Right renal cortex interstitium (tissue), 3 donors: ENCODE measurements around the gene POU5F1. TPM values are rescaled to one million over a fixed set of nuclear protein-coding genes. Genes with fewer than 3 reads are reported as not detected.
"Not testable (repeated sequence)": the region's sequence is repeated elsewhere in the genome, so short reads cannot be mapped to it uniquely, and the experiment has no call there.

Experiments
- DNase-seq, 3 donors: peaks; one replicate each; pipeline ENCODE4 v3.0.0-alpha.2; 2013; ENCODE audit warnings: low read depth in 3 of 3, low spot score in 2 of 3
- polyA plus RNA-seq, 3 donors: library from polyadenylated mRNA; unstranded; fragments of 120-200 nt; gene quantifications; one replicate each; pipeline ENCODE4 v1.2.1, GENCODE V29; 2013; ENCODE audit not compliant: insufficient read length in 3 of 3

POU5F1 gene
- polyA plus RNA-seq, result 1 to 10 TPM; 1.2 to 2.5 (median 2.2) TPM

DNA sequence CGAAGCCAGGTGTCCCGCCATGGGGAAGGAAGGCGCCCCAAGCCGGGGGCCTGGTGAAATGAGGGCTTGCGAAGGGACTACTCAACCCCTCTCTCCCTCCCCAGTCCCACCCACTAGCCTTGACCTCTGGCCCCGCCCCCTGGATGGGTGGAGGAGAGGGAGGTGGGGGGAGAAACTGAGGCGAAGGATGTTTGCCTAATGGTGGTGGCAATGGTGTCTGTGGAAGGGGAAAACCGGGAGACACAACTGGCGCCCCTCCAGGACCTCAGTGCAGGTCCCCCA lies at the start of gene POU5F1:
Gene POU5F1, minus strand, starts transcription at position 83 of the 282 bp plus-strand sequence. Its CDS starts 62 bp downstream, at position 21.
- DNase-seq, result no peak

DNA sequence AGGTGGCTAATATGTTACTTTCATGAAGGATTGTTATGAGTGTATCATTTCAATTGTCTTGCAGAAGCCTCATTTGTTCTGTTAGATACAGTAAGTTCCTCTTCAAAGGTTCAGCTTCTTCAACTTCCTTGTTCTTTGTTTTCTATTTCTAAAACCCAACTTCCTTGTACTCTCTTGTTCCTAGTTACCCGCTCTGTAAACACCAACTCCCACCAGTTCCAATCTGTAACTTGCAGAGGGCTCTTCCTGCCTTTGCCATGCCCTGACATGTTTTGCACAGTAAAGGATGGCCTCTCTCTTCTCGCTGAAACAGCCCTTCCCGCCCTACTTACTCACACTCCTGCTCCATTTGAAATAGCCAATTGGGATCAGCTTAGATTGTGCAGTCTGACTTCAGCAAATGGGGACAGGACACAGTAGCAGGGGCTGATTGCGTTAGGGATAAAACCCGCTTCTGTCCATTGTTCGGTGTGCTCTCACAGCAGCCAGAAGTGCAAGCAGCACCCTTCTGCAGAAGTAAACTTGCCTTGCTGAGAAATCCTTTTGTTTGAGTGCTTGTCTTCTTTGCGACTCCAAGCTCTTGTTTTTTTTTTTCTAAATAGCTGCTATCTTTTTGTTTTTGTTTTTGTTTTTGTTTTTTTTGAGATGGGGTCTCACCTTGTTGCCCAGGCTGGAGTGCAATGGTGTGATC lies 45.9 kb upstream of the POU5F1 start:
- DNase-seq, result no peak

DNA sequence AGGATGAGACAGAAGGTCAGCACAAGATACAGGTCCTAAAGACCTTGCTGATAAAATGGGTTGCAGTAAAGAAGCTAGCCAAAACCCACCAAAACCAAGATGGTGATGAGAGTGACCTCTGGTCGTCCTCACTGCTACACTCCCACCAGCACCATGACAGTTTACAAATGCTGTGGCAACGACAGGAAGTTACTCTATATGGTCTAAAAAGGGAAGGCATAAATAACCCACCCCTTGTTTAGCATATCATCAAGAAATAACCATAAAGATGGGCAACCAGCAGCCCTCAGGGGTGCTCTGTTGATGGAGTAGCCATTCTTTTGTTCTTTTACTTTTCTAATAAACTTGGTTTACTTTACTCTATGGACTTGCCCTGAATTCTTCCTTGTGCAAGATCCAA lies 44.7 kb upstream of the POU5F1 start:
- not testable (repeated sequence) for DNase-seq

DNA sequence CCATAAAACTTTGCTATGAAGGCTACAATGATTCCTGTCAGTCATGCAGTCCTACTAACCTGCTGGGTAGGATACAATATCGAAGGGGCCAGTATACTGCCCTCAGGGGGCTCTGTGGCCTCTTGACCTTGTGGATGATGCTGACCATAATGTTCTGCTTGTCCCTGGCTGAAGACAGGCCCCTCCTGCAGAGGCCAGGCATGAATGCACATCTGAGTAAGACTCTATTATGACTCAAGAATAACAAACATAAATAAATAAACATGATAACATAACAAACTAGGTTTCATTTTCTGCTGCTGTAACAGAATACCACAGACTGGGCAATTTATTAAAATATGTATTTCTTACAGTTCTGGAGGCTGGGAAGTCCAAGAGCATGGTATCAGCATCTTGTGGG lies 44.0 kb upstream of the POU5F1 start:
- DNase-seq, result no peak

DNA sequence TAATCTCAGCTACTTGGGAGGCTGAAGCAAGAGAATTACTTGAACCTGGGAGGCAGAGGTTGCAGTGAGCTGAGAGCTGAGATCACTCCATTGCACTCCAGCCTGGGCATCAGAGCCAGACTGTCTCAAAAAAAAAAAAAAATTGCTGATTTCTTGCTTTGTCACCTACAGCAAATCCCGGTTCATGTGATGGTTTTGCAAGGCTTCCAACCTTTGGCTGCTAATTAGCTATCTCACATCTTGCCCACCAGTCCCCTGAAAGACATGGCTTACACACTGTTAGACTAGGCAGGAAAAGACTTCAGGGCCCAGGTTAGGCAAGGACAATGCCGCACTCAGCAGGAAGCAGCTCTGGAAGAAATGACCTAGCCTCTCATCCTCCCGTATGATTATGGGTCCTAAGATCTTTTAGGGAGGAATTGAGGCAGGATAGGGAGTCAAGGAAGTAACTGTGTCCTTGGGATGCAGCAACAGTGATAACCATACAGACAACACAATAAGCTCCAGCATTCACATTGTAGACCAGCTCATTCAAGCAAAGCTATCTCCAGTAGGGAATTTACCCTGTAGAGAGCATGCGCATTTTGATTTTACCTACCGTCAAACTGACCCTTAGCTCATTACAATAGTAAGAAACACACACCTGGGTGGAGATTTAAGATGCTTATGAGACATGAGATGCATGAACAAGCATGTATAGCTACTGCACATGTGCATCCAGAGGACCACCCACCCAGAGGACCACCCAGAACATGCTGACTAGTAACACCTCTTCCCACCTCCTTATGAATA lies 40.5 kb upstream of the POU5F1 start:
- DNase-seq, result no peak

DNA sequence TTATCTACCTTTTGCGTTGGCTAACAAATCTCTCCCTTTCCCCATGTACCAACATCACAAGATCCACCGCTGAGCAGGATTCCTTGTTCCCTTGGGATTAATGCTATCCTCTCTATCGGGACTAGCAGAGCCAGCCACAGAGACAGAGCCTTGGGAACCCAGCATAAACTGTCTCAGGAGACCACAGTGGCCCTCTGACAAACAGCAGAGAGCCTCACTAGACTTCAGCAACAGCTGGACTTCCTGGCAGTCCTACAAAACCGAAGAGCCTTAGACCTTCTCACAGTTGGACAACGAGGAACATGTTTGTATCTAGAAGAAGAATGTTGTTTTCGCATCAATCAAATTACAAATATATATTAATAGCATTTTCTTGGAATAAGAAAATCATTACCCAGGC lies 39.6 kb upstream of the POU5F1 start:
- DNase-seq, result no peak

DNA sequence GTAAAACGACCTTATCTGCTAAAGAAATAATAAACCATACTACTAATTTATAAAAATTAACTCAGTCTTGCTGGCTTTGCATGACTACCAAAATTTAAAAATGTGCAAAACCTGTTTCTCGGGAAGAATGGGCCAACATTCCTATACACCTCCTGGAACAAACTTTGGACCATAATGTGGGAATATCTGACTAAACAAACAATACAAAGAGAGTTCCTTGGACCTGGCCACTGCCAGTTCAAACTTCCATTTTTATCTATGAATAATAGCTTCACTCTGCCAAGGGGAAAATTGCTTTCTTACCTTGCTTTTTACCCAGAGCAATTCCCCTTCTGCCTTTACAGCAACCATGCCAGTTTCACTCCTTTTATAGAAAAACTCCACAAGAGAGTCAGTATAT lies 38.7 kb upstream of the POU5F1 start:
- DNase-seq, result no peak

DNA sequence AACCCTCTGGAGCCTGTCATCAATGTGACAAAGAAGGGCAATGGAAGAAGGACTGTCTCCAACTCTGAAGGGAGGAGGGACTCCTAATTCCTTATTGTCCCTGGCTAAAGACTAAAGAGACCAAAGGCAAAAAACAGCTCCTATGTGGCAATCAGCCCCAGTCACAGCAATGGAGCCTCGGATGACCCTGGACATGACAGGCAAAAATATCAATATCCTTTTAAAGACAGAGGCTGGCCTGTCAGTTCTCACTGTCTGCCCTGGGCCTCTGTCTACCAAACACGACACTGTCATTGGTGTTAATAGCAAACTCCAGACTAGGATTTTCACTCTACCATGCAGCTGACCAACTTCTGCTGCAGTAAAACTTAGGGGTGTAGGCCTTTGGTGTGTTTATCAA lies 38.0 kb upstream of the POU5F1 start:
- DNase-seq, result no peak

DNA sequence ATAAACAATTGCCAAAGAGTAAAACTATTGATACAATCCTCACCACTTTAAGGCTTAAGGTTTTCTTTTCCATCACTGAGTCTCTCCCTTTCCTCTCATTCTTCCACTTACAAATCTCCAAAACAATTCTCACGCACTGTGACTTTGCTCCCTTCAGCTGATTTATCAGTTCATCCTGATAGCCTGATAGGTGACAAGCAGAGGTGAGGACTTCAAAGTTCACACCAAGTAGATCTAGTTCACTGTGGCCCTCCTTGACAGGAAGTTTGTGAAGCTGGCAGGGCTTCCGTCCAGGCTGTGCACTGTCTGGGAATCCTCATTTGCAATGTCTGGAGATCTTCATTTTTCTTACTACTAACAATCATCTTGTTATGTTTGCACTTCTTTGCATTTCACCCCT lies 35.2 kb upstream of the POU5F1 start:
- DNase-seq, result no peak

DNA sequence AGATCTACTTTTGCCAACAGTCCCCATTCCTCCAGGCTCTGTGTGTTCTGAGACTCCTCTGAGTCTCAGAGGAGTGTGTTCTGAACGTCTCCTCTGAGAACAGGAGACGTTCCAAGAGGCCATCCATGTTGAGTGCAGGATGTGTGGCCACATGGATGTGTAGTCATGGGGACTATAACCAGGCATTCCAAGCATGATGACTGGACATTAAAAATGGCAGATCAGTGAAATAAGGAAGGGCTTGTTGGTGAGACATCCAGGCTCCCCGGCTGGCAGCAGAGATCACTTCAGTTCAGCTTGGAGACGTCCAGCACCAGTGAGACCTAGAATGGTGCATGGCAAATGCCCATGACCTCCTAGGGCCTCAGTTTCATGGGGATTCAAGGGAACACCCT lies 34.3 kb upstream of the POU5F1 start:
- DNase-seq, result no peak

DNA sequence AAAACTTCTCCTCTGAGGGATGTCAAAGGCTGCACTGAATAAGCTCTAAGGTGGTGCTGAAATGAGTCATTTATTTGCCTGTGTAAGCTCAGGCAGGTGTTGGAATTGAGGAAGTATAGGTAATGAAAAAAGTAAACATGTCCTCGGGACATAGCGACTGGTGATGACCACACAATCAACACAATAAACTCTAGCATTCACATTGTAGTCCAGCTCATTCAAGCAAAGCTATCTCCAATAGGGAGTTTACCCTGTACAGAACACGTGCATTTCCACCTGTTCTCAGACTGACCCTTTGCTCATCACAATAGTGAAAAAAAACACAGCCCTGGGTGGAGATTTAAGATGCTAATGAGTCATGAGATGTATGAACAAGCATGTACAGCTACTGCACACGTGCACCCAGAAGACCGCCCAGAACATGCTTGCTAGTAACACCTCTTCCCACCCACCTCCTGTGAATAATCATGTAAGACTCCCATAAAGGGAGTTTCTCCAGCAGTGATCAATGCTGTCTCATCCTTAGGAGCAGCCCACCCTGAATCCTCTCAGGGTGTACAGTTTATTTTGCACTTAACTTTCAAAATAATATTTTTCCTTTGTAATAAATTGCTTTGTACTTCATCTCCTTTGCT lies 33.0 kb upstream of the POU5F1 start:
- DNase-seq, result no peak

DNA sequence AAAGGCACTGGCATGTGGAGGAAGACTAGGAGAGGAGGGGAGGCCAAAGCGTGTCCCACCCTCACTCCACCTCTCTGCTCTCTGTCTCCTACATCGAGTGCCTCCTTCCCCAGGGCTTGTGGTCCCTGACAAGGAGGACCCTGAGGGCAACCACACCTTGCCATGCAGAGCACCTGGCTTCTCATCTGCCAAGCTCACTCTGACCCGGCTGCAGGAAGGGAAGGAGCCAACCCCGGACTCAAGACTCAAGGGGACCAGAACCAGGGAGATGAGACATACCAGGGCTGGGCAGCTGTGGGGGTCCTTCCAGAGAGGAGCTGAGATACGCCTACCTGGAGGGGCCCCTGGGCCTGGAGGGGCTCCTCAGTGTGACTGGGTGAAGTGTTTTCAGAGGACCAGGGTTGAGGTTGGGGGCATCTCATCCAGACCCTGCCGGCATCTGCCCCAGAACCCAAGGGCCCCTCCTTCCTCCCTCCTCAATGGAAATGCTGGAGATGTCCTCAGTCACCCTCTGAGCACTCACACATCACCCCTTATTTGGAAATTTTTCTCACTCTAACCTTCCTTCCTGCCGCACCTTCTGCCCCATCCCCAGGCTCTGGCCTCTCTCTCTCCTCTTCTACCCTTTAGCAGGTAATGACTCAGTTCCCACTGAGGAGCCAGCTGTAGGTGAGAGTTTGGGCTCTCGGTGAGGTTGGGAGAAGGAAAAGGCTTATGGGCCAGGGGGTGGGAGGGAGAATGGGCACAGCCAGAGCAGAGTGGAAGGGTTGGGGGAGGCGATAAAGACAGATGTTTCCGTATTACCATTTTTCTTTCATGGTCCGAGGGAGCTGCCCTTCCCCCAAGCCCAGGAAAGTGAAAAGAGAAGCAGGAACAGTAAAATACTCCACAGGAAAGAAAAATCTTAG lies 32.0 kb upstream of the POU5F1 start:
- no peak for DNase-seq

DNA sequence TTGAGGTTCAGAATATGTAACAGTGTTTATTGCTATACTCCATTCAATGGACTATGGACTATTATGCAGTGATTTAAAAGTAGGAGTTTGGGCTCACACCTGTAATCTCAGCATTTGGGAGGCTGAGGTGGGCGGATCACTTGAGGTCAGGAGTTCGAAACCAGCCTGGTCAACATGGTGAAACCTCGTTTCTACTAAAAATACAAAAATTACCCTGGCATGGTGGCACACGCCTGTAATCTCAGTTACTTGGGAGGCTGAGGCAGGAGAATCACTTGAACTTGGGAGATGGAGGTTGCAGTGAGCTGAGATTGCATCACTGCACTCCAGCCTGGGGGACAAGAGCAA lies 28.6 kb upstream of the POU5F1 start:
- not testable (repeated sequence) for DNase-seq

DNA sequence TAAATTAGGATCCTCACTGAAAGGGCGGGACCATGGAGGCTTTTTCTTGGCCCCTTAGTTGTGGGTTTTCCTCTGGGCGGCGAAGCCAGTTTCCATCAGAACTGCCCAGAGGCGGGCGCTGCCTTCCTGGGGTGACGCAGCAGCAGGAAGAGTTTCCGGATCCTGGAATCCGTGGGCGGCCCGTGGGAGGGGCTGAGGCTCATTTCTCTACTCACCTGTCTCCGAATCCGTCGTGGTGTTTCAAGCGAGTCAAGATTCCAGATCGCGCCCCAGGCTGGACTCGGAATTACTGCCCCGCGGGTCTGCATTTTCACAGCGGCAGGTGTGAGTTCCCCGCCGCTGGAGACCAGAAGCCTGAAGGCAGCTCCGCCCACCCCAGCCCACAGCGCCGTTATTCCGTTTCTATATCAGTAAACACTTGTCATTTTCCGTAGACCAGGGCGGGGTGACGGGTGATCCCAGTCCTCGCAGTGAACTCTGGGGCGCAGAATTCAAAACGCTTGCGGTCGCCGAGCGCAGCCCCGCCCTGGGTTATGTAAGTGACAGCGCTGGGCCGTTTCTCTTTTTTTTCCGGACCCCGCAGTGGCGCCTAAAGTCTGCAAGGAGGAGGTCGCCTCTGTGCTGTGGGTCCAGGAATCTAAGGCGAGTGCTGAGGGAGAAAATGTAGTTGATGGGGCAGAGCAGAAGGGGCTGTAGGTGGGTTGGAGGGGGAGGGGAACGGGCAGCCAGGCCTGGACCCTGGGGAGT lies 27.2 kb upstream of the POU5F1 start:
- DNase-seq, result peak in 2 of 3 donors; percentile 55 to 68

DNA sequence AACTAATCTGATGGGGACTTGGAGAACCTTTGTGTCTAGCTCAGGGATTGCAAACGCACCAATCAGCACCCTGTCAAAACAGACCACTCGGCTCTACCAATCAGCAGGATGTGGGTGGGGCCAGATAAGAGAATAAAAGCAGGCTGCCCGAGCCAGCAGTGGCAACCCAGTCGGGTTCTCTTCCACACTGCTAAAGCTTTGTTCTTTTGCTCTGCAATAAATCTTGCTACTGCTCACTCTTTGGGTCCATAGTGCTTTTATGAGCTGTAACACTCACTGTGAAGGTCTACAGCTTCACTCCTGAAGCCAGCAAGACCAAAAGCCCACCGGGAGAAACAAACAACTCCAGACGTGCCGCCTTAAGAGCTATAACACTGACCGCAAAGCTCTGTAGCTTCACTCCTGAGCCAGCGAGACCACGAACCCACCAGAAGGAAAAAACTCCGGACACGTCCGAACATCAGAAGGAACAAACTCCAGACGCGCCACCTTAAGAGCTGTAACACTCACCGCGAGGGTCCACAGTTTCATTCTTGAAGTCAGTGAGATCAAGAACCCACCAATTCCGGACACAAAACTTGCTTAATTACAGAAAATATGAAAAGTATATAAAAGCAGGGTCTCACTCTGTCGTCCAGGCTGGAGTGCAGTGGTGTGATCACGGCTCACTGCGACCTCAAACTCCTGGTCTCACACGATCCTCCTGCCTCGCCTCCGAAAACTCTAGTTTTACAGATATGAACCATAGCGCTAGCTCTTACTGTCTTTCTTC lies 26.0 kb upstream of the POU5F1 start:
- DNase-seq, result not testable (repeated sequence)

DNA sequence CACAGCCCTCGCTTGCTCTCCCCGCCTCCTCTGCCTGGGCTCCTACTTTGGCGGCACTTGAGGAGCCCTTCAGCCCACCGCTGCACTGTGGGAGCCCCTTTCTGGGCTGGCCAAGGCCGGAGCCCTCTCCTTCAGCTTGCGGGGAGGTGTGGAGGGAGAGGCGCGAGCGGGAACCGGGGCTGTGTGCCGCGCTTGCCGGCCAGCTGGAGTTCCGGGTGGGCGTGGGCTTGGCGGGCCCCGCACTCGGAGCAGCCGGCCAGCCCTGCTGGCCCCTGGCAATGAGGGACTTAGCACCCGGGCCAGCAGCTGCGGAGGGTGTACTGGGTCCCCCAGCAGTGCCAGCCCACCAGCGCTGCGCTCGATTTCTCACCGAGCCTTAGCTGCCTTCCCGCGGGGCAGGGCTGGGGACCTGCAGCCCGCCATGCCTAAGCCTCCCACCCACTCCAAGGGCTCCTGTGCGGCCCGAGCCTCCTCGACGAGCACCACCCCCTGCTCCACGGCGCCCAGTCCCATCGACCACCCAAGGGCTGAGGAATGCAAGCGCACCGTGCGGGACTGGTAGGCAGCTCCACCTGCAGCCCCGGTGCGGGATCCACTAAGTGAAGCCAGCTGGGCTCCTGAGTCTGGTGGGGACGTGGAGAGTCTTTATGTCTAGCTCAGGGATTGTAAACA lies 25.0 kb upstream of the POU5F1 start:
- DNase-seq, result not testable (repeated sequence)

DNA sequence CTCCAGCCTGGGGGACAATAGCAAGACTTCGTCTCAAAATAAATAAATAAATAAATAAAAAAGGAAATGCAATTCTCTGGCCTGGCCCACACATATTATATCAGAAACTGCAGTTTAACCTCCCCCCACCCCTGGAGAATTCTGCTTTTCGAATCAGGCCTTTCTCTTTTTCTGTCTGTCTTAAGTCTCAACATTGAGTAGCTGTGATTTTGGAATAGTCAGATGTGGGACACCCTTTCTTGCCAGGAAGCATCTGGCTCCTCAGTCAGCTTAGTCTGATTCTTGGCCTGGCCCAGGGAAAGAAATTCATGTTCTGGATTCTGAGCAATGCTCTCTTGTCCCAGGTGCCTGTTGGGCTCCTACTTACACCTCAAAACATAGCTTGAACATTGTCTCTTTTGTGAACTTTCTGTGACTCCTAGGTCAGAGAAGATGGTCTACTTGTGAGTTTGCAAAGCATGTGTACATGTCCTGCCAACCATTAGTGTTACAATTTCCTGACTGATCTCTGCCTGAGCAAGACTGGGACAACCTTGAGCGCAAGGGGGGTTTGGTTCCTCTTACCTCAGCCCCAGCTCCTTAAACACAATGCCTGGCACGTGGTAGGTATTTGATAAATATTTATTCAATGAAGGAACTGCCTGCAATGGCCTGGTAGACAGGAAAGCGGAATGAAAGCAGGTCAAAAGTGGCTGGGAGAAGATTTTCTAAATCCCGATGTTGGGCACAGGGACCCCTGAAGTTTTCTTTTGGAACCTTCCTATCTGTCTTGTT lies 23.8 kb upstream of the POU5F1 start:
- no peak for DNase-seq

DNA sequence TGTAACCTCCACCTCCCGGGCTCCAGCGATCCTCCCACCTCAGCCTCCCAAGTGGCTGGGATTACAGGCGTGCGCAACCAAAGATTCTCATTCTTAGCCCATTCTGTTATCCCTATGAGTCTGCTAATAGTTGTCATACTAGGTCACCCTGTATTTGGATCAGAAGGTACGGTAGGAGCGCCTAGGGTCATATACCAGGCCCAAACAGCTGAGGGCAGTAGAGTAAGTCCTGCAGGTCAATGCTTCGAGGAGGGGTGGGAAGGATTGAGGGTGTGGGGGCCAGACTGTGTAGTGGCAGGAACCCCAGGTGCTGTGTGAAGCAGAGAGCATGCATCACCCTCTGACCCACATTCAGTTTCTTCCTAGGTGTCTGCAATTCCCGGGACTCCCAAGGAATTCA lies 22.7 kb upstream of the POU5F1 start:
- no peak for DNase-seq
